GM21367 (cell line): ENCODE data around the gene LCE2A.
"Not testable (repeated sequence)": the region's sequence is repeated elsewhere in the genome, so short reads cannot be mapped to it uniquely, and the experiment has no call there.

Source experiments
- ATAC-seq: cut with Tn5 transposase; IDR thresholded peaks from one replicate; pipeline ENCODE4 v1.9.1; 2021; ENCODE audit not compliant: unreplicated experiment

LCE2A gene, protein sequence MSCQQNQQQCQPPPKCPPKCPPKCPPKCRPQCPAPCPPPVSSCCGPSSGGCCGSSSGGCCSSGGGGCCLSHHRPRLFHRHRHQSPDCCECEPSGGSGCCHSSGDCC

GRCh38 chr1:152697701-152698600, at the start of gene LCE2A:
TSS of gene LCE2A (plus strand) at chr1:152698345. CDS start at chr1:152698902, 557 bp downstream.
- ATAC-seq = no peak

DNA sequence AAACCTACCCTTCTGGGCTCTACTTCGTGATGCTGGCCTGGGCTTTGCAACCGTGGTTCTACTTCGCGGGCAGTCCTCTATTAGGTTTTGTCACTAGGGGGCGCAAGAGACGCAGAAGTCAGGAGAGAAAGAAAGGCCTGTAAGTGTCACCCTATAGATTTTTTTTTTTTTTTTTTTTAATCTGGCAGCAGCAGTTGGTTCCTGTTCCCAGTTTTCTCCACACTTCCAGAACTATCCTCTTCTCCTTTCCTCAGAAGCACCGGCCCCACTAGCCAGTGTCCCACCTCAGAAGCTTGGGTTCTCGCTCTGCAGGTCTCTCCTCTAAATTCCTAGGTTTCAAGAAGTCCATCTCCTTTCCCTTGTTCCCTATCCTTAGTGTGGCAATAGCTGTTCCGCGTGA, 44.0 kb upstream of the LCE2A start:
- no peak for ATAC-seq

DNA sequence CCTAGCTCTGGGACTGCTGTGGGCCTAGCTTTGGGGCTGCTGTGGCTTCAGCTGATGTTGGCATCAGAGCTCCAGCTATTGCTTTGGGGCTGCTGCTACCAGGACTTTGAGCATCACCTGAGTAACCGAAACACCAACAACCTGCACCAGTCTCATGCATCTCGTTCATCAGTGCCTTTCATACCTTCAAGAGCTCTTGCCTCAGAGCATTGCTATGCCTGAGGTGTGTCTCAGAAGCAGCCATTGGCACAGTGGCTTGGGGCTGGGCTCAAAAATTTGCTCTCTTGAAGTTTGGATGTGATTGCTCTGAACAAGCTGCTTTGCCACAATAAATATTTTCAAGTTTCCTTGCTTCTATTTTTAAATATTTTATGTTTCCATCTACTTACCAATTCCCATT, 41.7 kb upstream of the LCE2A start:
- ATAC-seq = no peak

- no peak for ATAC-seq
Observed at GRCh38 chr1:152657677-152658076, 40.5 kb upstream of the LCE2A start.

DNA sequence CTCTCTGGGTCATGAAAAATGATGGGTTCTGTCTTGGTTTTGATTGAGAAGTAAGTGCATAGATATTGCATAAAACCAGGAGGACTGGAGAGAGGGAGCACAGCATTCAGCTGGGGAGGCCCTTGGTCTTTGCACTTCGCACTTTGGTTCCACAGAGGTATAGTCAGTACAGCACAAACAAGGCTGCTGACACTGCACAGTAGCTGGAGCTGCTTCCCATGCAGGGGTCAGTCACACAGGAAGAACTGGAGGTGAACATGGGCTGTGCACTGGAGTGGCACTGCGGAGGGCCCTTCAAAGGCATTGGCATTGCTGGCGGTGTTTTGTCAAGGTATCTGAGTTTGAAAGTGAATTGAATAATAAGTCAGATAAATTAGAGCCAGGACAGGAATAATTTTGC, 39.5 kb upstream of the LCE2A start:
- ATAC-seq = no peak

DNA sequence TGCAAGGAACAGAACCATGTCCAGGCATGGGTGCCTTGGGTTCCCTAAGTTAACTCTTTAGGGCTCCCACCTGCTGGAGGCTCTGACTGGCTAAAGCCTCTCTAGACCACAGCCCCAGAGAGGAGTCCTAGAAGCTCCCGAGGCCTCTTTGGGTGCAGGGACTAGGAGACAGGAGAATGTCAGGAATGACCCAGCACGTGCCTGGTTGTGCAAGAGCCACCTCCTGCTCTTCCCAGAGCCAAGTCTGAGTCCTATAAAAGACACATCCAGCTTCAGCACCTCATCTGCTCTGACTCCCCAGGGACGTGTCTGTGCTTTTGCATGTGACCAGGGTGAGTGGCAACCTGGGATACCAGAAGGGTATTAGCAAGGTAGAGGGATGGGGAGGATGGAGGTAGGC, 35.0 kb upstream of the LCE2A start, which contains the start of gene LCE2D:
TSS of gene LCE2D (plus strand) at position 283 of the 400 bp plus-strand sequence. CDS start 726 bp downstream, outside the sequence.
- no peak for ATAC-seq

DNA sequence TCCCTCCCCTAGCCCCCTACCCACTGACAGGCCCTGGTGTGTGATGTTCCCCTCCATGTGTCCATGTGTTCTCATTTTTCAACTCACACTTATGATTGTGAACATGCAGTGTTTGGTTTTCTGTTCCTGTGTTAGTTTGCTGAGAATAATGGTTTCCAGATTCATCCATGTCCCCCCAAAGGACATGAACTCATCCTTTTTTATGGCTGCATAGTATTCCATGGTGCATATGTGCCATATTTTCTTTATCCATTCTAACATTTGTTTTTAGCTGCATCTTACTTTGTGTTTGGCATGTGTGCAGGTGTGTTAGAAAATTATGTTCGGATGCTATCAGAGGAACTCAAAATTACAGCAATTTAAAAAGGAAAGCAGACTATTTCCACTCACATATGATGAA, 32.0 kb upstream of the LCE2A start:
- ATAC-seq = not testable (repeated sequence)

DNA sequence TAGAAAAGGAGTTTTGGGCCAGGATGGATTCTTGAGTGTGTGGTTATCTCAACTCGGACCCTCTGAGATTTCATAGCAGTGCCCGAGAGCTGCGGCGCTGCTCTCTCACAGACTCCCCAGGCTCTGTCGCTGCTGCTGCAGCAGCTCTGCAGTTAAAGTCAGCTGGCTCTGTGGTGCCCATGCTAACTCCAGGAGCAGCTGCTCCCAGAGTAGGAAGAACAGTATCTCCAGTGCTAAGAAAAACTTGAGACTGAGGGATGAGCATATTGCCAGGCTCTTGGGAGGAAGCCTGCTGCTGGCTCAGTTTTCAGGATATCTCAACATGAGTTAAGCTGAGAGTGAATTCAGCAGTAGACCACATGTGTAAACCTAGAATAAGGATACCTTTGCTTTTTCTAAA, 30.5 kb upstream of the LCE2A start:
- no peak for ATAC-seq

DNA sequence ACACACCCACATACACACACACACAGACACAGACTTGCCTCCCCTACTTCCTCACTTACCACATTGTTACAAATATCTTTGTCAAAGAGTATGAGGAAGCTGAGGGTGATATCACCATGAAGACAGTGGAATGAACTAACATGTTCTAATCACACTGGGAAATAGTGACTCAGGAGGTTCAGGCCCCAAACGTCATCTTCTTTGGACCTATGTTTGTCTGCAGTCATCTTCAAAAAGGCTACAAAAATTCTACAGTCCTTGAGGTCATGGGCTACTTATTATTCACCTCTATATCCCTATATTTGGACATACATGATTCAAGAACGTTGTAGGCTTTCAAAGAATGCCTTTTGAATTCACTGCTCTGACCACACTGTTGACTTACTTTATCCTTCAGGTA, 25.1 kb upstream of the LCE2A start:
- ATAC-seq = no peak

- ATAC-seq = not testable (repeated sequence)
Observed at GRCh38 chr1:152674983-152675382, 23.2 kb upstream of the LCE2A start, which contains the start of gene LCE2C. TSS of gene LCE2C (plus strand) at chr1:152675279. CDS start at chr1:152676016, 737 bp downstream.

DNA sequence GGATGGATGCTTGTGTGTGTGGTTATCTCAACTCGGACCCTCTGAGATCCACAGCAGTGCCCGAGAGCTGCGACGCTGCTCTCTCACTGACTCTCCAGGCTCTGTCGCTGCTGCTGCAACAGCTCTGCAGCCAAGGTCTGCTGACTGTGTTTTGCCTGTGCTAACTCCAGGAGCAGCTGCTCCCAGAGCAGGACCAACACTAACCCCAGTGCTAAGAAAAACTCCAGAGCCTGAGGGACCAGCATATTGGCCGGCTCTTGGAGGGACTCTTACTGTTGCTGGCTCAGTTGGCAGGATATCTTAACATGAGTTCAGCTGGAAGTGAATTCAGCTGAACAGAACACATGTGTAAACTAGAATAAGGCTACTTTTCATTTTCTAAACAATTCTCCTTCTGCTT, 18.7 kb upstream of the LCE2A start:
- no peak for ATAC-seq

- no peak for ATAC-seq
Observed at GRCh38 chr1:152681616-152682015, 16.5 kb upstream of the LCE2A start.

GRCh38 chr1:152683846-152684245, 14.3 kb upstream of the LCE2A start:
- ATAC-seq = no peak

GRCh38 chr1:152685823-152686222, 12.3 kb upstream of the LCE2A start, which contains the start of gene LCE2B:
TSS of gene LCE2B (plus strand) at chr1:152686123. CDS start at chr1:152686844, 721 bp downstream.
- not testable (repeated sequence) for ATAC-seq

- ATAC-seq = no peak
Observed at GRCh38 chr1:152699746-152700145, 1.6 kb downstream of the LCE2A start.

DNA sequence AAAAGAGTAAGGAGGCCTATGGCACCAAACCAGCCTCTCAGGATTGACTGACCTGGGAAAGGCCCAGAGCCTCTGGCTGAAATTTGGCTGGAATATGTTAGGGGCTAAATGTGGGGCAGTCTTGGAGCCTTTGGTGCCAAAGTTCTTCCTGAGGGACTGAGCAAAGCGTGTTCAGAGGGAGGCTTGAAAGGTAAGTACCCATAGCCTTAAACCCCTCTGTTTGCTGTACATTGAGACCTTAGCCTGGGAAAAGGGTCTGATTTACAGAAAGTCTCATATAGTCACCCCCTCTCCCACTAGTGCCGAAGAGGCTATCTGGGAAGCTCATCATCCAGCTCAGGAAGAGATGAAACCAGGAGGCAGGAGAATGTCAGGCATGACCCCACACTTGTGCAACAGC, 9.7 kb downstream of the LCE2A start, which contains the start of gene LCE4A:
TSS of gene LCE4A (plus strand) at position 301 of the 400 bp plus-strand sequence. CDS start 916 bp downstream, outside the sequence.
- ATAC-seq = no peak

GRCh38 chr1:152718238-152718637, 20.1 kb downstream of the LCE2A start:
- no peak for ATAC-seq

- no peak for ATAC-seq
Observed at GRCh38 chr1:152725261-152725660, 27.1 kb downstream of the LCE2A start.

DNA sequence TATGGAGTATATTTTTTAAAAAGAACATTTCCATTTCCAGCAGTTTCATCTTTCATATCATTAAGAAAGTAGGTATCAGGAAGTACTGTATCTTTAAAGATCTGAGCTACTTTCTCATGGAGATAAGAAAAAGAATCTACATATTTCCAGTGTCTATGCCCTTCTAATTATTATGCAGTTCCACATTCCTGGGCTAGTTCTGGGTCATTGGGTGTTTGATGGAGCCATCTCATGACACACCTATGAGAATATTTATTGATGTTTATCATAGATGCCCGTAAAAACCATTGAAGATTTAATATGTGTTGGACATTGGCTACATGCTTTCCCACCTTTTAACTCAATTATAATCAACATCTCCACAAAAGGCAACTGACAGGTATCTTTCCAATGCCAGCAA, 30.8 kb downstream of the LCE2A start:
- ATAC-seq = no peak

GRCh38 chr1:152735648-152736047, 37.5 kb downstream of the LCE2A start:
- no peak for ATAC-seq

- no peak for ATAC-seq
Observed at GRCh38 chr1:152737997-152738396, 39.9 kb downstream of the LCE2A start.

- ATAC-seq = no peak
Observed at GRCh38 chr1:152739841-152740240, 41.7 kb downstream of the LCE2A start.
